CD4-positive, alpha-beta T cell treated with Interleukin-15 for 4 hours (primary cell): ENCODE measurements around the gene GLRX.

Experiments used
- DNase-seq: peaks from one replicate; pipeline ENCODE4 v3.0.0-alpha.2; 2020; ENCODE audit warnings: low spot score

The GLRX gene

GRCh38 chr5:95808686-95809413 is 13.7 kb downstream of the GLRX start:
- peak; percentile 89 for DNase-seq

GRCh38 chr5:95808013-95808685 is 14.4 kb downstream of the GLRX start:
- DNase-seq = no peak

- DNase-seq = no peak
Measured at GRCh38 chr5:95806687-95807086, 15.8 kb downstream of the GLRX start.

- no peak for DNase-seq
Measured at GRCh38 chr5:95804736-95805539, 17.6 kb downstream of the GLRX start.

GRCh38 chr5:95803271-95804148 is 19.0 kb downstream of the GLRX start:
- DNase-seq = no peak

GRCh38 chr5:95801961-95802360 is 20.6 kb downstream of the GLRX start:
- no peak for DNase-seq

GRCh38 chr5:95801532-95801931 is 21.0 kb downstream of the GLRX start:
- DNase-seq = no peak

- no peak for DNase-seq
Measured at GRCh38 chr5:95800553-95800952, 22.0 kb downstream of the GLRX start.

GRCh38 chr5:95799191-95799835 is 23.2 kb downstream of the GLRX start:
- DNase-seq = no peak

GRCh38 chr5:95798545-95798944 is 24.0 kb downstream of the GLRX start:
- no peak for DNase-seq

- no peak for DNase-seq
Measured at GRCh38 chr5:95798048-95798447, 24.5 kb downstream of the GLRX start.

- DNase-seq = no peak
Measured at GRCh38 chr5:95797301-95797700, 25.2 kb downstream of the GLRX start.

- DNase-seq = no peak
Measured at GRCh38 chr5:95794070-95794516, 28.4 kb downstream of the GLRX start.

GRCh38 chr5:95791751-95792150 is 30.8 kb downstream of the GLRX start:
- no peak for DNase-seq

GRCh38 chr5:95788493-95788892 is 34.0 kb downstream of the GLRX start:
- DNase-seq = no peak

GRCh38 chr5:95786821-95787418 is 35.6 kb downstream of the GLRX start:
- DNase-seq = no peak

- no peak for DNase-seq
Measured at GRCh38 chr5:95784514-95785302, 37.8 kb downstream of the GLRX start.

GRCh38 chr5:95783661-95784060 is 38.9 kb downstream of the GLRX start:
- no peak for DNase-seq

GRCh38 chr5:95782181-95782580 is 40.3 kb downstream of the GLRX start:
- DNase-seq = no peak

- DNase-seq = peak; percentile 79
Measured at GRCh38 chr5:95781101-95781583, 41.4 kb downstream of the GLRX start.
